Fibroblast of lung (primary cell): Measurements from ENCODE around the gene CEP164. TPM values are rescaled to one million over a fixed set of nuclear protein-coding genes. Genes with fewer than 3 reads are reported as not detected.

Experiments
- DNase-seq, 2 donors: peaks; one replicate each; pipeline versions ENCODE4 v3.0.0 to v3.0.0-alpha.2; 2010; ENCODE audit warnings: low read depth in 2 of 2
- H2AFZ ChIP-seq: 2 replicates; pipeline ENCODE4 v1.5.1; 2012; ENCODE audit warnings: low read length, control low read depth, inconsistent platforms
- H3K27ac ChIP-seq: 2 replicates; pipeline ENCODE4 v1.5.1; 2011; ENCODE audit warnings: low read length, control low read depth; ENCODE audit not compliant: insufficient read depth
- H3K27me3 ChIP-seq: 2 replicates; pipeline ENCODE4 v1.5.1; 2011; ENCODE audit warnings: mild to moderate bottlenecking, low read length; ENCODE audit not compliant: control insufficient read depth, insufficient read depth
- H3K36me3 ChIP-seq: 2 replicates; pipeline ENCODE4 v1.5.1; 2011; ENCODE audit warnings: low read length; ENCODE audit not compliant: control insufficient read depth, insufficient read depth
- H3K4me1 ChIP-seq: 2 replicates; pipeline ENCODE4 v1.5.1; 2011; ENCODE audit warnings: low read length; ENCODE audit not compliant: control insufficient read depth, insufficient read depth; ENCODE audit errors: extremely low read depth
- H3K4me2 ChIP-seq: 2 replicates; pipeline ENCODE4 v1.5.1; 2011; ENCODE audit warnings: low read length, control low read depth; ENCODE audit not compliant: insufficient read depth; ENCODE audit errors: extremely low read depth
- H3K4me3 ChIP-seq, 4 experiments: fragments of 200-600 bp in 1 of 4; sonication (generic) in 1 of 4; replicated peaks in 1 of 4; 2 replicates each; pipeline ENCODE4 v1.5.1; 2011 to 2016; ENCODE audit warnings: low read length in 4 of 4, low read depth in 3 of 4, mild to moderate bottlenecking in 3 of 4, control low read depth in 2 of 4, inconsistent platforms in 1 of 4, mixed read lengths in 1 of 4; ENCODE audit not compliant: insufficient read depth in 1 of 4; ENCODE audit errors: control extremely low read depth in 1 of 4
- H3K79me2 ChIP-seq: 2 replicates; pipeline ENCODE4 v1.5.1; 2012; ENCODE audit warnings: mild to moderate bottlenecking, low read length, inconsistent platforms; ENCODE audit not compliant: control insufficient read depth, insufficient read depth
- H3K9ac ChIP-seq: 2 replicates; pipeline ENCODE4 v1.5.1; 2011; ENCODE audit warnings: mild to moderate bottlenecking, low read length, control low read depth; ENCODE audit not compliant: insufficient read depth
- H3K9me3 ChIP-seq: 2 replicates; pipeline ENCODE4 v1.5.1; 2012; ENCODE audit warnings: low read depth, low read length; ENCODE audit not compliant: control insufficient read depth, insufficient read depth
- H4K20me1 ChIP-seq: 2 replicates; pipeline ENCODE4 v1.5.1; 2011; ENCODE audit warnings: low read length; ENCODE audit not compliant: control insufficient read depth, insufficient read depth; ENCODE audit errors: extremely low read depth
- EZH2 ChIP-seq: IDR thresholded peaks from 2 replicates; pipeline ENCODE4 v1.5.1; 2012; ENCODE audit warnings: low read length, control low read depth, mild to moderate bottlenecking; ENCODE audit errors: missing control alignments
- polyA plus RNA-seq, 2 donors: library from polyadenylated mRNA; depleted of rRNA in 1 of 2; stranded (reverse) in 1 of 2; unstranded in 1 of 2; fragments of >200 nt; gene quantifications; 2 replicates each; pipeline ENCODE4 v1.2.1, GENCODE V29; 2011 to 2012; ENCODE audit warnings: missing spikeins in 1 of 2
- total RNA-seq: library from RNA; depleted of rRNA; stranded (reverse); fragments of >200 nt; gene quantifications from 2 replicates; pipeline ENCODE4 v1.2.1, GENCODE V29; 2014
- TF ChIP-seq, protein P1 (sequence below), 2 donors: IDR thresholded peaks in 1 of 2; conservative IDR thresholded peaks in 1 of 2; 1 replicate in 1 of 2; 2 replicates in 1 of 2; pipeline ENCODE4 v1.5.1; 2011 to 2012; ENCODE audit warnings: low read length in 2 of 2, control low read depth in 1 of 2, inconsistent platforms in 1 of 2, low read depth in 1 of 2, mild to moderate bottlenecking in 1 of 2

The CEP164 gene
- total and polyA plus RNA-seq, 2 donors (not counting 1 experiment from before 2014, with no cell fraction given): 16.1 to 33.5 TPM

DNA sequence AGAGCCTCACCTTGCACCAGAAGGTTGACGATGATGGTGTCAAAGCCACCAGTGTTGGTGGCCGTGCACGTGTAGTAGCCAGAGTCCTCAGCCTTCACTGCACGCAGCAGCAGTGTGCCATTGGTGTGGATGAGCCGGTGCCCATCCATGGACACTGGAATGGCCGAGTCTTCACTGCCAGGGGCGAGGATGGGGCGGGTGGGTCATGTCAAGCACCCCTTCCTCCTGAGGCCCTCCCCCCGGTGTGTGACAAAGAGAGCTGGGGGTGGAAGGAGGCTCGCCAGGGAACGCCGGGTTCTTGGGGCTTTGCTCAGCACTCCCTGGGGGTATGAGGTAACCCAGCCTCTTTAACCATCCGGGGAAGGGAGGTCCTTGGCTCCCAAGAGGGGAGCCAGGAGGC, 111.6 kb downstream of the CEP164 start:
- H3K27me3 ChIP-seq: peaks cover 9% of the 10 kb centered on the region
- no peak for DNase-seq
- no peaks in the 10 kb centered on the region for H4K20me1 ChIP-seq
- H2AFZ ChIP-seq: no peak overlapping the region
- H3K4me2 ChIP-seq: no peak overlapping the region
- no peaks in the 10 kb centered on the region for H3K79me2 ChIP-seq
- no peaks in the 10 kb centered on the region for H3K36me3 ChIP-seq
- no peaks in the 10 kb centered on the region for H3K9me3 ChIP-seq
- no peak overlapping the region for H3K4me3 ChIP-seq
- no peaks in the 10 kb centered on the region for H3K4me1 ChIP-seq
- no peak overlapping the region for H3K27ac ChIP-seq
- no peak for TF ChIP-seq EZH2
- TF ChIP-seq, protein P1, sequence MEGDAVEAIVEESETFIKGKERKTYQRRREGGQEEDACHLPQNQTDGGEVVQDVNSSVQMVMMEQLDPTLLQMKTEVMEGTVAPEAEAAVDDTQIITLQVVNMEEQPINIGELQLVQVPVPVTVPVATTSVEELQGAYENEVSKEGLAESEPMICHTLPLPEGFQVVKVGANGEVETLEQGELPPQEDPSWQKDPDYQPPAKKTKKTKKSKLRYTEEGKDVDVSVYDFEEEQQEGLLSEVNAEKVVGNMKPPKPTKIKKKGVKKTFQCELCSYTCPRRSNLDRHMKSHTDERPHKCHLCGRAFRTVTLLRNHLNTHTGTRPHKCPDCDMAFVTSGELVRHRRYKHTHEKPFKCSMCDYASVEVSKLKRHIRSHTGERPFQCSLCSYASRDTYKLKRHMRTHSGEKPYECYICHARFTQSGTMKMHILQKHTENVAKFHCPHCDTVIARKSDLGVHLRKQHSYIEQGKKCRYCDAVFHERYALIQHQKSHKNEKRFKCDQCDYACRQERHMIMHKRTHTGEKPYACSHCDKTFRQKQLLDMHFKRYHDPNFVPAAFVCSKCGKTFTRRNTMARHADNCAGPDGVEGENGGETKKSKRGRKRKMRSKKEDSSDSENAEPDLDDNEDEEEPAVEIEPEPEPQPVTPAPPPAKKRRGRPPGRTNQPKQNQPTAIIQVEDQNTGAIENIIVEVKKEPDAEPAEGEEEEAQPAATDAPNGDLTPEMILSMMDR (conservative IDR thresholded peaks at IDR 0.05 in 1 of 2, IDR thresholded peaks at IDR 0.05 in 1 of 2; ENCODE audit: low read depth in 1 of 2, low read length in 2 of 2): no peak
- H3K9ac ChIP-seq: no peak overlapping the region

DNA sequence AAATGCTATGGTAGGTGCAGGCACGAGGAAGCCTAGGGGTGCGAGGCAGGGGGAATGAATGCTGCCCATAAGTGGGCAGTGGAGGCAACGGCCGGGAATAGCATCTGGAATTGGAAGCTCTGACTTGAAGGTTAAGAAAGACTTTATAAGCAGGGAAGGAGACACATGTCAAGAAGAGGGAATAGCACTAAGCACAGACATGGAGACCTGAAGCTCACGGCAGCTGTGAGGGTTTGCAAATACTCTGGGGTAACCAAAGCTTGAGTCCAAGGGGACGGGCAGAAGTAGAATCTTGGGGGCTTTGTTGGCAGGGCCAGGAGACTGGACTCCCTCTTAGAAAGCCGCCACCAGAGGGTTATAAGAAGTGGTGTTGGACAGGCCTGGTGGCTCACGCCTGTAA, 112.6 kb downstream of the CEP164 start:
- Histone ChIP-seq H2AFZ (no peak overlapping the region), H3K36me3 (no peaks in the 10 kb centered on the region), H3K79me2 (no peaks in the 10 kb centered on the region), H3K27ac (no peak overlapping the region), H3K9me3 (no peaks in the 10 kb centered on the region), H4K20me1 (no peaks in the 10 kb centered on the region), H3K4me3 (no peak overlapping the region), H3K9ac (no peak overlapping the region), H3K4me1 (no peaks in the 10 kb centered on the region), H3K27me3 (peaks cover 13% of the 10 kb centered on the region), H3K4me2 (no peak overlapping the region)
- DNase-seq: no peak
- TF ChIP-seq, protein P1 (conservative IDR thresholded peaks at IDR 0.05 in 1 of 2, IDR thresholded peaks at IDR 0.05 in 1 of 2; ENCODE audit: low read depth in 1 of 2, low read length in 2 of 2): no peak

DNA sequence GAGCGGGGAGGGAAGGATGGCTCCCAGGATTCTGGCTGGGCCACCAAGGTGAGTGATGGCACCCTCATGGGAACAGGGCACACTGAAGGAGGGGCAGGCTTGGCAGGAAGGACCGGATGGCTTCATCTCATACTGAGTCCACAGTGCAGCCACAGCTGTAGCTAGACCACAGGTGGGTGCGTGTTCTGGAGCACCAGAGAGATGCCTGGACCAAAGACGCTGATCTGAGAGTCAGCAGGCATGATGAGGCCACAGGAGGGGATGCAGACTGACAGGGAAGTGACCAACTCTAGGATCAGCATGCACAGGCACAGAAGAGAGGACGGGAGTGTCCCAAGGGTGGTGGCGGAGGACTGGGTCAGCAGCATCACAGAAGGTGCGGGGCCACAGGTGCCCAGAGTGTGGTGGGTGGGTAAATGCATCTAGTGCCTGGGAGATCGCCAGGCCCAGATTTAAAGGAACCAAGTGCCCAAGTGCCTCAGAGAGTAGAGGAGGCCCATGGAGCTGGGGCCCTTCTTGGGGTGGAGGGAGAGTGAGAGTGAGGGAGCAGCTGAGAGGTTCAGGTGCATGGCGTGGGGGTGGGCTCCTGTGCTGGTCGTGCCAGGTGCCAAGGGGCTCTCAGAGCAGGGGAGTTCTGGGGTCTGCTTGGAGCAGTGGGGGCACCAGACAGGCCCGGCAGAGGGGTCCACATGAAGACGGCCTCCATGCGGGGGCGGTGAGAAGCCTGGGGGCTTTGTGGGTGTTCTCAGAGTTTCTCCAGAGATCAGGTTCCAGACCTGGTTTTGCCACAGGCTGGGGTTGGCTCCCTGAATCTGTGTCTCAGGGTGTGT, 113.7 kb downstream of the CEP164 start:
- no peaks in the 10 kb centered on the region for H3K9me3 ChIP-seq
- H3K4me3 ChIP-seq: no peak overlapping the region
- H3K36me3 ChIP-seq: no peaks in the 10 kb centered on the region
- H3K27me3 ChIP-seq: peaks cover 17% of the 10 kb centered on the region
- H3K79me2 ChIP-seq: no peaks in the 10 kb centered on the region
- no peak overlapping the region for H3K4me2 ChIP-seq
- no peak overlapping the region for H3K27ac ChIP-seq
- DNase-seq: no peak
- no peaks in the 10 kb centered on the region for H3K4me1 ChIP-seq
- H2AFZ ChIP-seq: no peak overlapping the region
- TF ChIP-seq EZH2: no peak
- TF ChIP-seq, protein P1 (conservative IDR thresholded peaks at IDR 0.05 in 1 of 2, IDR thresholded peaks at IDR 0.05 in 1 of 2; ENCODE audit: low read depth in 1 of 2, low read length in 2 of 2): no peak
- H3K9ac ChIP-seq: no peak overlapping the region
- H4K20me1 ChIP-seq: no peaks in the 10 kb centered on the region
